ENCODE results near the gene GULP1.

- TF ChIP-seq CTCF (IDR thresholded peaks at IDR 0.05) (no peak), POLR2A (IDR thresholded peaks at IDR 0.05) (no peak), POLR2AphosphoS5 (IDR thresholded peaks at IDR 0.05) (peak; percentile 57), EP300 (IDR thresholded peaks at IDR 0.05) (no peak)
Measured at GRCh38 chr2:188381614-188382013, 89.9 kb downstream of the GULP1 start.
